Heart left ventricle (tissue), 13 donors: Measurements from ENCODE around the gene ADARB1.

Source experiments
- POLR2A ChIP-seq, 2 donors: fragments of 450-650 bp; IDR thresholded peaks; one replicate each; pipeline ENCODE4 v1.6.1; 2017; ENCODE audit warnings: antibody characterized with exemption in 2 of 2, mild to moderate bottlenecking in 2 of 2, moderate library complexity in 2 of 2
- TF ChIP-seq, protein P1 (sequence below), 12 donors: fragments of 200-600 bp; sonication (generic) in 4 of 12; IDR thresholded peaks; one replicate each; pipeline versions ENCODE4 v1.5.0 to v1.8.0; 2018 to 2022; ENCODE audit warnings: antibody characterized with exemption in 12 of 12, mild to moderate bottlenecking in 5 of 12
- donor health status: ischemic (EF 13 %, LVEDD 7.1; RV severe dilation, severe dysfunction).
- donor health status: DM: no; HTN: yes; CAD: no.
- donor health status: DM: no; HTN: no; CAD: no.
- donor health status: ischemic (EF 25% LVEDD 6.9; RV normal size, moderate dysfunction).
- donor health status: ischemic (EF 25% LVEDD 5.7; RV mildly dilated, moderate dysfunction).
- donor health status: ischemic (EF 35%, LVEDD 5.7; RV mildly dilated, moderate dysfunction).
- donor health status: nonischemic (EF 11% LVEDD 7.7; RV severe dilation, severe dysfunction).
- donor health status: DM: yes; HTN: yes; CAD: no.
- donor health status: PGD.
- donor health status: ischemic (EF 29% LVEDD 5.4; RV normal size, mild dysfunction).
- donor health status: nonischemic (EF 23%, LVEDD 6.1; RV moderate dilation, normal function).

DNA sequence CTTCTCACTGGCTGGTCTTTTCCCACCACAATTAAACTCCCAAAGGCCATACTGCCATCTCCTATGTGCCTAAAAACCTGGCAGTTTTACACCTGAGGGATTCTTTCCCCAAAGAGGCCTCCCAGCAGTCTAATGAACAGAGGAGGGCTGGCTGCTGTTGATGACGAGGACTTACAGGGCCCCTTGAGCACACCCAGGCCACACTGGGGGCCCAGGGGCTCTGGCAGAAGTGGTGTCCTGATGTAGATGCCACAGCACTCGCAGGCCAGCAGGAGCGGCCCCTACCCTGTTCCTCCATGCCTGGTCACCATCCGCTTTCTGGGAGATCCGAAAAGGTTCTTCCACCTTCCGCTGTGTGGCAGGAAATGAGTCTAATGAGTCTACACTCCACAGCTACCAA lies 189.2 kb downstream of the ADARB1 start:
- no peak for TF ChIP-seq POLR2A (IDR thresholded peaks at IDR 0.05)
- TF ChIP-seq, protein P1, sequence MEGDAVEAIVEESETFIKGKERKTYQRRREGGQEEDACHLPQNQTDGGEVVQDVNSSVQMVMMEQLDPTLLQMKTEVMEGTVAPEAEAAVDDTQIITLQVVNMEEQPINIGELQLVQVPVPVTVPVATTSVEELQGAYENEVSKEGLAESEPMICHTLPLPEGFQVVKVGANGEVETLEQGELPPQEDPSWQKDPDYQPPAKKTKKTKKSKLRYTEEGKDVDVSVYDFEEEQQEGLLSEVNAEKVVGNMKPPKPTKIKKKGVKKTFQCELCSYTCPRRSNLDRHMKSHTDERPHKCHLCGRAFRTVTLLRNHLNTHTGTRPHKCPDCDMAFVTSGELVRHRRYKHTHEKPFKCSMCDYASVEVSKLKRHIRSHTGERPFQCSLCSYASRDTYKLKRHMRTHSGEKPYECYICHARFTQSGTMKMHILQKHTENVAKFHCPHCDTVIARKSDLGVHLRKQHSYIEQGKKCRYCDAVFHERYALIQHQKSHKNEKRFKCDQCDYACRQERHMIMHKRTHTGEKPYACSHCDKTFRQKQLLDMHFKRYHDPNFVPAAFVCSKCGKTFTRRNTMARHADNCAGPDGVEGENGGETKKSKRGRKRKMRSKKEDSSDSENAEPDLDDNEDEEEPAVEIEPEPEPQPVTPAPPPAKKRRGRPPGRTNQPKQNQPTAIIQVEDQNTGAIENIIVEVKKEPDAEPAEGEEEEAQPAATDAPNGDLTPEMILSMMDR (IDR thresholded peaks at IDR 0.05) = no peak
